ENCODE data around the gene PADI6.

PADI6 gene

DNA sequence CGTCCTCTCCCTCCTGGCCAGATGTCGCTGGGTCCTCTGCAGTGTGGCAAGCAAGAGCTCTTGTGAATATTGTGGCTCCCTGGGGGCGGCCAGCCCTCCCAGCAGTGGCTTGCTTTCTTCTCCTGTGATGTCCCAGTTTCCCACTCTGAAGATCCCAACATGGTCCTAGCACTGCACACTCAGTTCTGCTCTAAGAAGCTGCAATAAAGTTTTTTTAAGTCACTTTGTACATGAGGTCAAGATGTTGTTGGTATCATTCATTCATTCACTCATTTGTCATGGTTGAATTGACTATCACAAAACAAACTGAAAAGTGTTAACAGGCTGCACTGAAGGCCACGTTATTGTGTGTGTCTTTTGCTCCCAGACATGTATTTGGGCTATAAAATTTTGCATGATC is 8.2 kb upstream of the PADI6 start:
- FAIRE-seq (no peak), DNase-seq (ENCODE audit: insufficient read length, low spot score) (no peak)
- TF ChIP-seq, protein P1, sequence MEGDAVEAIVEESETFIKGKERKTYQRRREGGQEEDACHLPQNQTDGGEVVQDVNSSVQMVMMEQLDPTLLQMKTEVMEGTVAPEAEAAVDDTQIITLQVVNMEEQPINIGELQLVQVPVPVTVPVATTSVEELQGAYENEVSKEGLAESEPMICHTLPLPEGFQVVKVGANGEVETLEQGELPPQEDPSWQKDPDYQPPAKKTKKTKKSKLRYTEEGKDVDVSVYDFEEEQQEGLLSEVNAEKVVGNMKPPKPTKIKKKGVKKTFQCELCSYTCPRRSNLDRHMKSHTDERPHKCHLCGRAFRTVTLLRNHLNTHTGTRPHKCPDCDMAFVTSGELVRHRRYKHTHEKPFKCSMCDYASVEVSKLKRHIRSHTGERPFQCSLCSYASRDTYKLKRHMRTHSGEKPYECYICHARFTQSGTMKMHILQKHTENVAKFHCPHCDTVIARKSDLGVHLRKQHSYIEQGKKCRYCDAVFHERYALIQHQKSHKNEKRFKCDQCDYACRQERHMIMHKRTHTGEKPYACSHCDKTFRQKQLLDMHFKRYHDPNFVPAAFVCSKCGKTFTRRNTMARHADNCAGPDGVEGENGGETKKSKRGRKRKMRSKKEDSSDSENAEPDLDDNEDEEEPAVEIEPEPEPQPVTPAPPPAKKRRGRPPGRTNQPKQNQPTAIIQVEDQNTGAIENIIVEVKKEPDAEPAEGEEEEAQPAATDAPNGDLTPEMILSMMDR (IDR thresholded peaks at IDR 0.05; ENCODE audit: insufficient read depth, missing control alignments): no peak

DNA sequence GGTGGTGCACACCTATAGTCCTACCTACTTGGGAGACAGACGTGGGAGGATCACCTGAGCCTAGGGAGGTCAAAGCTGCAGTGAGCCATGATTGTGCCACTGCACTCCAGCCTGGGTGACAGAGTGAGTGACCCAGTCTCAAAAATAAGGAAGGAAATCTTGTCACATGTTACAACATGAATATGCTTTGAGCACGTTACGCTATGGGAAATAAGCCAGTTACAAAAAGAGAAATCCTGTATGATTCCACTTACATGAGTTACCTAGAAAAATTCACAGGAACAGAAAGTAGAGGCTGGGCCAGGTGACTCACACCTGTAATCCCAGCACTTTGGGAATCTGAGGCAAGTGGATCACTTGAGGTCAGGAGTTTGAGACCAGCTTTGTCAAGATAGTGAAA is 6.7 kb upstream of the PADI6 start:
- TF ChIP-seq, protein P1 (IDR thresholded peaks at IDR 0.05; ENCODE audit: insufficient read depth, missing control alignments): no peak
- FAIRE-seq: no peak
- DNase-seq (ENCODE audit: insufficient read length, low spot score): no peak

DNA sequence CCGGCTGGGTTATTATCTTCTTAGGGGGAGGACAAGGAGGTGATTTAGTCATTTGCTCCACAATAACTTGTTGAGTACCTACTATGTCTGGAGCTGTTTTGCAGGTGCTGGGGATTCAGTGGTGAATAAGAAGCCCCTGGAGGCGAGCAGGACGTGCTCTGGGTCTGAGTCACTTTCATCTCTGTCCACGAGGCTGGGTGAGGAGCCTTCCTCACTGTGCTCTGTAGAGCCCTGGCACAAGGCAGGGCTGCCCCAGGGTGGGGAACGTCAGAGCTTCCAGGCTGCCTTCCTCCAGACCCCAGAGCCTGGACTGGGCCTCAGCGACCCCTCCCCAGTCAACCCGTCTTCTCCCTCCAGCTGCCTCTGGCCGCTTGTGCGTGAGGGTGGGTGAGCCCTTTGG is 2.5 kb upstream of the PADI6 start:
- DNase-seq (ENCODE audit: insufficient read length, low spot score) (no peak), FAIRE-seq (no peak)
- TF ChIP-seq, protein P1 (IDR thresholded peaks at IDR 0.05; ENCODE audit: insufficient read depth, missing control alignments): no peak

DNA sequence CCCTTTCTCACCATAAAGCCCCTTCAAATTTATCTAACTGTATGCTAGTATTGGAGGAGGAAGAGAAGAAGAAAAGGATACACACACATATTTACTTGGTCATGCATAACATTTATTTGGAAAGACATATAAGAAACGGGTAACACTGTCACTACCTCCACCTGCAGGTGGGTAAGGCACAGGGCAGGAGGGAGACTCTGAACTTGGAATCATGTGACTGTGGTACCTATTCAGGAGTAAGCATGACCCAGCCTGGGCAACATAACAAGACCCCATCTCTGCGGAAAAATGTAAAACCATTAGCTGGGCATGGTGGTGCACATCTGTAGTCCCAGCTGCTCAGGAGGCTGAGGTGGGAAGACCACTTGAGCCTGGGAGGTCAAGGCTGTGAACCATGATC is 1.4 kb upstream of the PADI6 start:
- FAIRE-seq: no peak
- no peak for DNase-seq (ENCODE audit: insufficient read length, low spot score)
- TF ChIP-seq, protein P1 (IDR thresholded peaks at IDR 0.05; ENCODE audit: insufficient read depth, missing control alignments): no peak

DNA sequence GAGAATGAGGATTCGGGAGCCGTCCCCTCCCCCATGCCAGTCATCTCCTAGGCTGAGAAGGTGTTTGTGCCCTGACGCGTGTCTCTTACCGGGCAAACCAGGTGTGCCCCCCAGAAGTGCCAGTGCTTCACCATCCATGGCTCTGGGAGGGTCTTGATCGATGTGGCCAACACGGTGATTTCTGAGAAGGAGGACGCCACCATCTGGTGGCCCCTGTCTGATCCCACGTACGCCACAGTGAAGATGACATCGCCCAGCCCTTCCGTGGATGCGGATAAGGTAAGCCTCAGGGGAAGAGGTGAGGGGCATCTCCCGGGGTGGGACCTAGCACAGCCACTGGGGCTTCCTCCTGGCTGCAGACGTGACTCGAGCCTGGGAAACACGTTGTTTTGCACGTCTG is 959 bp downstream of the PADI6 start:
- no peak for FAIRE-seq
- no peak for DNase-seq (ENCODE audit: insufficient read length, low spot score)
- TF ChIP-seq, protein P1 (IDR thresholded peaks at IDR 0.05; ENCODE audit: insufficient read depth, missing control alignments): no peak

DNA sequence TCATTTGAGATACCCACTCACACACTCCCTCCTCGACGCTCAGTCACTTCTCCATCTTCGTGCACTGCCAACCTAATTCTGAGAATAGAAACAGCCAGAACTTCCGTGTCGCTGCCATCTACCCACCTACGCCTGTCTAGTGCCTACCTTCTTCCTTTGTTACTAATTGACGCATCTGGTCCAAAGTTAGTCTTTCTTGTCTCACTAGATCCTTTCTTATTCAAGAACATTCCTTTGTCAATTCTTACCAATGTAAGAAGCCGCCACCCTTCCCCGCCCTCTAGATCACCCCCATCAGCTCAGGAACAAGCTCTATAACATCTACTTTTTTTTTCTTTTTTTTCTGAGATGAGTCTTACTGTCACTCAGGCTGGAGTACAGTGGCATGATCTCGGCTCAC is 3.7 kb downstream of the PADI6 start:
- no peak for DNase-seq (ENCODE audit: insufficient read length, low spot score)

DNA sequence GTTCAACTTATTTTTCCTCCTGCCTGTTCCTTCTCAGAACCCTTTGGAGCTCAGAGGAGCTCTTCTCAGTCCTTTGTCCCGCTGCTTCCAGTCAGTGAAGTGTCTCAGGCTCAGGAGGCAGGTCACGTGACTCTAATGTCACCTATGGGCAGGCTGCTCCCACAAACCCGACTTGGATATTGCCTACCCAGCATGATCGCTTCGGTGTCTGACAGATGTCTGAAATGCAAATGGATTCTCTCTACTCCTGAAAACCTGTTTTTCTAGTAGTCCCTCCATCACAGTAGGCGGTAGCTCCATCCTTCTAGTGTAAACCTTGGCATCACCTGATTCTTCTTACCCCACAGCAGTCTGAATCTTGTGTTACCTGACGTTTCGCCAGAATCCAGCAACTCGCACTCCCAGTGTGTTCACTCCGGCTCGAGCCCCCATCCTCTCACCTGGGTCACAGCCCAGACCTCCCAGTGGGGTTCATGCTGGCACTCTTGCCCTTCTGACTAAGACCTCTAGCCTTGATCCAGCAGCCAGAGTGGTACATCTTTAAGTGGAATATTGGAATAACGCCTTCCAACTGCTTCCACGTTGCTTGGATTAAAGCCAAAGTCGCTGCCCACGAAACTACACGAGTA is 5.4 kb downstream of the PADI6 start:
- DNase-seq (ENCODE audit: insufficient read length, low spot score): no peak
- FAIRE-seq: no peak
- TF ChIP-seq, protein P1 (IDR thresholded peaks at IDR 0.05; ENCODE audit: insufficient read depth, missing control alignments): no peak

More for the DNA sequence above, 3.7 kb downstream of the PADI6 start:
- TF ChIP-seq, protein P1 (IDR thresholded peaks at IDR 0.05; ENCODE audit: insufficient read depth, missing control alignments): no peak
- no peak for FAIRE-seq

Data from D721Med (cell line).